GM19240 (cell line): ENCODE data around the gene UNC5CL.
"Not testable (repeated sequence)": the region's sequence is repeated elsewhere in the genome, so short reads cannot be mapped to it uniquely, and the experiment has no call there.

Experiments
- DNase-seq: peaks from one replicate; pipeline ENCODE4 v3.0.0; 2011; ENCODE audit warnings: low spot score; ENCODE audit not compliant: insufficient read length

Gene UNC5CL

DNA sequence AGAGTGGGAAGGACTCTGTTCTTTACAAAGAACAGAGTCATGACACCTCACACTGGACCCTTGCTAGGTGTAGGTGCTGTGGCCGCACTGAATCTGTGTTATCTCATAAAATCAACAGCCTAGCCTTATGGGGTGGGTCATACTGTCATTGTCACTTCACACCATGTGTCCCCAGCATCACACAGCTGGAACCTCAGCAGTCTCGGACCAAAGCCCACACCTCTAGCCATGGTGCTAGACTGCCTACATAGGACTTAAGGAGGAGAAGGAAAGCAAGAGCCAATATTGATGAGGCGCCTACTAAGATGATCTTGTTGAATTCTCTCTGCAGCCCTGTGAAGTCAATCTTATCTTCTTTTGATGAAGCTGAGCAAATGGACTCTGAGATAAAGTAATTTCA is 31.0 kb downstream of the UNC5CL start:
- DNase-seq = no peak

DNA sequence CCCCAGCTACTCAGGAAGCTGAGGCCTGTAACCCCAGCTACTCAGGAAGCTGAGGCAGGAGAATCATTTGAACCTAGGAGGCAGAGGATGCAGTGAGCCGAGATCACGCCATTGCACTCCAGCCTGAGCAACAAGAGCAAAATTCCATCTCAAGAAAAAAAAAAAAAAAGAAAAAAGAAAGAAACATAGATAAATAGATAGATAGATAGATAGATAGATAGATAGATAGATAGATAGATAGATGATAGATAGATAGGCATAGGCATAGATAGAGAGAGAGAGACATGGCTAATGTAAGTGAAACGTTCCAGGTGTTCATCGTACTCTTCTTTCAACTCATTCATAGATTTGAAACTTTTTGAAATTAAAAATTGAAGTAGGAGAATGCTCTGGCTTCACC is 32.0 kb downstream of the UNC5CL start:
- not testable (repeated sequence) for DNase-seq

DNA sequence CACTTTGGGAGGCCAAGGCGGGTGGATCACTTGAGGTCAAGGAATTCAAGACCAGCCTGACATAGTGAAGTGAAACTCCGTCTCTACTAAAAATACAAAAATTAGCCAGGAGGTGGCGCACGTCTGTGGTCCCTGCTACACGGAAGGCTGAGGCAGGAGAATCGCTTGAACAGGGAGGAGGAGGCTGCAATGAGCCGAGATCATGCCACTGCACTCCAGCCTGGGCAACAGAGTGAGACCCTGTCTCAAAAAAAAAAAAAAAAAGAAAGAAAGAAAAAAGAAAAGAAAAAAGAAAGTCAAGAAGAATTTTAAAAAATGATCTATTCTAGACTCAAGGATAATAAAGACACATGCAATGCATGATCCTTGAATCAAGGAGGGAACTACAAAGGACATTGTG is 32.8 kb downstream of the UNC5CL start:
- not testable (repeated sequence) for DNase-seq

DNA sequence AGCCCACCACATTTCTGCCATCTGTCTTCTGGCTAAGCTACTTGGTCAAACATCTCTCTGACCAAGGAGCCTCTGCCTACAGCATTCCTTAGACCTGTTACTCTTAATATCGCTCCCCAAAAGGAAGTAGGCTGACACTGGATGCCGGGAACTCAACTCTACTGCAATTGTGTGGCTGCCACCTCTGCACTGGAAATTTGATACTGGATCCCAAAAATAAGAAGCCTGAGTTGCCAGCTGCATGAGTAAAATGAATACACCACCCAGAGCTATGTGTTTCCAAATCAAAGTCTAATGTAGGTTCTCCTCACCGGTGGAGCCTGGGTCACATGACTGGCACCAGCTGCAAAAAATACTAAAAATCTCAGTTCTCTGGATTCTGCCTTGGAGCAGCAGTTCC is 36.9 kb downstream of the UNC5CL start:
- DNase-seq = no peak

DNA sequence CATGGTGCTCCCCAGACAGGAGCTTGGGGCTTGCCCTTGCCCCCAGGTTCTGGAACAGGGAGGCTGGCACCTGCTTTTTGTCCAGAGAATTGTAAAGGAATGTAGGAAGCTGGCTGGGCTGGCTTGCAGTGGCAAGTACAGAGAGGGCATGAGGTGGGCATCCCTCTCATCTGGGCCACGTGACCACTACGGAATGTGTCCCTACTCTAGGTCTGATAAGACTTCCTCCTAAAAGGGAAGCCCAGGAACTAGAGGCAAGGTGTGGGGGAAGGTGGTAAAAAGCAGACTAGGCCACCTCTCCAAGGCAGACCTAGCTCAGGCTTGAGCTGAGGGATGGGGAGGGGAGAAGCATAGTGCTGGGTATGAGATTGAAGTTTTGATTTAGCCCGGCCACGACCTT is 38.8 kb downstream of the UNC5CL start:
- DNase-seq = no peak

DNA sequence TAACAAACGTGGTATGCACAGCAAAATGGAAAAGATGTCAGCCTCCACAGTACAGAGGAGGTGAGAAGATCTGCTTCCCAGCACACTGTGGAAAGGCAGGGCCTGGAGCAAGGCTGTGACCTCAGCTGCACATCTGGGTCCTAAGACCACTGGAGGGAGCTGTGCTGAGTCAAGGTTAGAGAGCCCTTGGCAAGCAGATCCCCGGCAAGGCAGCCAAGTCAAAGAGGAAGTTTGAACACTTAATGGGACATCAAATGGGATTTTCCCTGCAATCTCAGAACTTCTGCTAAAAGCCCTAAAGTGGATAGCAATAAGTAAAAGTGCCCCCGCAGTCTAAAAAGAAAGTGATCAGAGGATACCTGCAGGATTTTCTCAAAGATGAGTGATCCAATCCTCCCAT is 39.5 kb downstream of the UNC5CL start:
- DNase-seq = peak; percentile 35

DNA sequence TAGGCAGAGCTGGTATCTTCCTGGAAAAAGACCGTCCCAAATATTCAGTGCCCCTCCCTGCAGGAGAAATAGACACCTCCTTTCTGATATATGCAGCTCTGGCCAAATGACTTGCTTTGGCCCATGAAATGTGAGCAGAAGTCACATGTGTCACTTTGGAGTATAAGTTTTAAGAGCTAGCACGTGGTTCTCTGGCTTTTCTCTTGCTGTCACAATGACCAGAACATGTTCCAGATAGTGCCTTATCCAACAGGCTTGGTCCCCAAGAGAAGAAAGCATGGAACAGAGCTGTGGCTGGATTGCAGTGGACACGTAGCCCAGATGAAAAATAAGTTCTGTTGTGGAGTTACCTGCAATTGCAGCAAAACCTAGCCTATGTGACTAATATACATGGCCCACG is 40.4 kb downstream of the UNC5CL start:
- DNase-seq = no peak

DNA sequence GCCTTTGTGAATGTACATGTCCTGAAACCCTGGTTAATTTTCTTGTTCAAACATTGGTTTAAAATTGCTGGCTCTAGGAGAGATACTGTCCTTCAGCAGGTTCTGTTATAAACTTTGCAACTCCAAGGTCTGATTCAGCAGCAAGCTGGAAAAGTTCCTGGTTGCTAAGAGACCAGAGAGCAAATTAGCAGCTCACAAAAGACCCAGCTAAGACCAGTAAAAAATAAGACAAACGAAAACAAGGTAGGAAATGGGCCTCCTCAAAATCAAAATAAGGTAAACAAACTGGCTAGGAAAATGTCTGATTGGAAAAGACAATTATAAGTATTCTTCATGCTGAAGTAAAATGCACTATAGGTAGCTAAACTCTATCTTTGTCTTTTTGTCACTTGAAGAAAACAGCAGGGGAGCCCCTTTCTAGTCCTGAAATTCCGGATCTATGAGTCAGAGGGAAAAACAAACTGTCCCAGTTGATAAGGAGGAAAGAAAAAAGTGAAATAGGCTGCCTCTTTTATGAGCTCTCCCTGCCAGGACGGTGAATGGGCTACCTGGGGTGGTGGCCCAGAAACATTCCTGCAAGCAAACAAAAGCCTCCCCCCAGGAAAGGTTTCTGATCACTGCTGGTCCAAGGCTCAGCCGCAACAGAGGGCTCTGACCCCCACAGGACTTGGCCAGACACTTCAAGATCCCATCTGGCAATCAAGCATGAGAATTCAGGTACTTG is 41.6 kb downstream of the UNC5CL start:
- DNase-seq = no peak

DNA sequence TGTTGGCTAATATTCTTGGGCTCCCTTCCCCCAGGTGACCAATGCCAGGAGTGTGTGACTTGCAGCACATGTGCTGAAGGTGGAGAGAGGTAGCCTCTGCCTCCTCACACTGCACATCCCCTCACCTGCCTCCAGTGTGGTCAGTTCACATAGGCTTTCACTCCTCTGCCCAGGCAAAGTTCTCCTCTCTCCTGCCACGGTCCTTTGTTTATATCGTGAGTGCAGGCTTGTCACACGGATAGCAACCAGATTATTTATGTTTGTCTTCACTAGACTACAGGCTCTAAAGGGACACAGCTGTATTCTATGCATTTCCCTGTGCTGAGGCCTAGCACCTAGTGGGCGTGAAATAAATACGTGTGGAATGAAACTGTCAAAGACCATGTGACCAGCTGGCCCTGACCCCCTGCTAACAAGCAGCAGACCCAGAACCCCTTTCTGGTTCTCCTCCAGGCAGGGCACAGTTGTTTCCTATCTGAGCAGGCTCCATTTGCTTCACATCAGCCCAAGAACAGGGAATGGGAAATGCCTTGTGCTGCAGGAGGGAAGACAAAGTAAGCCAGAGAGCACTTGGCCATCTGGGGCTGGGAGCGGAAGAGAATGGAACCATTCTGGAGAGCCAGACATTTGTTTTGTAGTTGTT is 42.3 kb downstream of the UNC5CL start:
- DNase-seq = no peak

DNA sequence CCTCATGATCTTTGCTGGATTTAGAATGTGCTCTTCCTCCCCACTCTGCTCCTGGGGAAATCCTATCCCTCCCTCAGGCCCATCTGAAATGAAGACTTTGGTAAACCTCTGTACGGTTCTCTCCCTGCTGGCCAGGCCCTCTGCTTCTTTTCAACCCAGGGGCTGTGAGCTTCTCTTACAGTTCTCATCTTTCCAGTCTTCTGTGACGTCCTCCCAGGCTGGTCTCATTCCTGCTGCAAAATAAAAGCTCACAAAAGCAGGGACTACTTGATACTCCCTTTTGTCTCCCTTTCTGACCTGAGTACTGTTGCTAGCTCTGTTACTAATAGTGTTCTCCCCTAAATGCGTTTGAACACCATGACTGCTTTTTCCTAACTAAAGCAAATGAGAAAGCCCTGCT is 46.3 kb downstream of the UNC5CL start:
- DNase-seq = no peak

DNA sequence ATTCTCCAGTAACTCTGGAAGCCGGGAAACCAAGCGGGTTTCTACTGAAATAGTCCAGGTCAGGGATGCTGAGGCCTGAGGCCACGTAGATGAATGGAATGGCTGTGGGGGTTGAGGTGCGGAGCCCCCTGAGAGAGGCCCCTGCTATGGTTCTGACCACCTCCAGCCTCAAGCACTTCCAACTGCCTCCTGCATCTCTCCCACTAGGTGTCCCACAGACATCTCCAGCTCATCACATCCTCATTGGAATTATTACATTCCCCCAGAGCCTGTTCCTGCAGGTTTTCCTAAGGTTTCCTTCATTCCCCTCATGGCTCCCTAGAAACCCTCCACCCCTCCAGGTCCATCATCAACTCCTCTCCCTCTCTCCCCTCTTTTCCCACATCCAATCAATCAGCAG is 48.7 kb downstream of the UNC5CL start:
- no peak for DNase-seq

DNA sequence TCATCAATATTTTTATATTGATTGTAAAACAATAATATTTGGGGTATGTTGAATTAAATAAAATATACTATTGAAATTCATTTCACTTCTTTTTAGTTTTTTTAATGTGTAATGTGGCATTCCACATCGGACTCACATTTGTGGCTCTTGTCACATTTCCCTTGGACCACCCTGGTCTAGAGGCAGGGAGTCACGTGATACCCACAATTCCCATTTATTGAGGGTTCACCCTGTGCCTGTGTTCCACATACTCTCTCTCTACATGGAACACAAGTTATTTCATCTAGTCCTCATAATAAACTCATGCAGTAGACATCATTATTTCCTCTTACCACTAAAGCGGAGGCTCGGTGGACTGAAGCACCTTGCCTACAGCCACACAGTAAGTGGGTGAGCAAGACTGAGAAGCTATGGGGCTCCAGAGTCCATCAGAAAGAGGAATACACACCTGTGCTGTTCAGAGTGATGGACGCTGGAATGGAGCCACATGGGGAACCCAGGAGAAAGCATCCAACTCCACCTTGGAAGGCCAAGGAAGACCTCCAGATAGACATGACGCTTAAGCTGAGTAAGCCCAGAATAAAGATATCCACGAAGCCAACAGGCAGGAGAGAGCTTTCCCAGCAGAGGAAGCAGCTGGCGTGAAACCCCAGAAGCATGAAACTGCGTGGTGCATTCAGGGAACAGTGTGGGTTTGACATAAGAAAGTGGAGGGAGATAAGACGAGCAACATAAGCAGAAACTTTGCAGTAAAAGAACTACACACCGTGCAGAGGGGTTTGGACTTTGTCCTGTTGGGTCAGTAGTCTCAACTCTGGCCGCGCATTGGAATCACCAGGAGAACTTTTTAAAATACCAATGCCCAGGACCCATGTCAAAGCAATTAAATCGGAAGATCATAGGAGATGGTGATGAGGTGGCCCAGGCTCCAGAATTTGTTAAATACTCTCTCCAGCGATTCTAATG is 49.5 kb downstream of the UNC5CL start:
- DNase-seq = no peak

DNA sequence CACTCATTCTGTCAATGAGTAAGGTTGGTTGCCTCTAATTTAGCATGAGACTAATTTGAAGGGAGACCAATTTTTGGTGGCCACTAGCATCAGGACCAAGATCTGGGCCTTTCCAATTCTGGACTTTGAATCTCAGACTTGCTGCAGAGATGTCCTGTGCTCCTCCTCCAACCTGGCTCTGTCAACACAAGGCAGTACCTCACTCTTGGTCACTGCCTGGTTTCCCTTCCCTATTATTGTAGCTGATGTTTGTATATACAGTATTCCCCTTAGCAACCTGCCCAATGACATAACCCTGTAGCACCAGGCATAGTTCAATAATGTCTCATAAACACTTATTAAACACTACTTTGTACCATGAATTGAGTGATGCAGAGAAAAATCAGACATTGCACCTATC is 50.4 kb downstream of the UNC5CL start:
- no peak for DNase-seq

DNA sequence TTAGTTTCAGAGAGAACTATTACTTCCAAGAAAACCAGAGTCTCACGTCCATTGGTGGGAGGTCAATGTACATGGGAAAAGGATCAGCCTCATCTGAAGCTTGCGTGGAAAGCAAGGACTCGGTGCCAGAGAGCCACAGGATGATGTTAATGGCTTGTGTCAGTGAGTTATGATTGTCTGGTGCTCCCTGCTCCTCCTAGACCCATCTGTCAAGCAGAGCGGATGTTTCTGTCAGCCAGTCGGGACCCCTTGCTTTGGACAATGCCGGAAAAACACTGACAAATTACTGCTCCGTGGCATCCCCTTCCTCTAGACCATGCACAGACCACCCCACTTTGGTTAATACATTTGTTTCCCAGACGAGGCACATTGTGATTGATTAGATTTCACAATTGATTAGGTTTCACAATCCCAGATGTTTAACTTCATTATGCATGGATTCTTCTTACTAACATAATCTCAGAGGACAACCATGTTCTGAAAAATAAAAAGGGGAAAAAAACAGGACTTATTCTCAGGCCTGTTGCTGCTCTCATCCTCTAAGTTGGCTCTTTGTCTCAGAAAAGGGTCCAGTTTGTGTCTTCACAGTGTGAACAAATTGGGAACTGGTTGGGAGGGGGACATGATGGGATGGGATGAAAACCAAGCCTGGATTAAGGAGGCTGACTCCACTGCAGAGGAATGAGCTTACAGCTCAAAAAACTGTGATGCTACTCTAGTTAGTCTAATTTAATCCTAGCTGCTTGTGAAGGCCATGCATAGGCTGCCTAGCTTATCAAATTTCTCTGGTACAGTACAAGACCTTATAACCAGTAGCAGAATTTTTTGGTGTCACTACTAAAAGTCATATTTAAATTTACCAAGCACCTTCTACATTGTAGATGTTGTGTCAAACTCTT is 51.9 kb downstream of the UNC5CL start:
- DNase-seq = no peak

DNA sequence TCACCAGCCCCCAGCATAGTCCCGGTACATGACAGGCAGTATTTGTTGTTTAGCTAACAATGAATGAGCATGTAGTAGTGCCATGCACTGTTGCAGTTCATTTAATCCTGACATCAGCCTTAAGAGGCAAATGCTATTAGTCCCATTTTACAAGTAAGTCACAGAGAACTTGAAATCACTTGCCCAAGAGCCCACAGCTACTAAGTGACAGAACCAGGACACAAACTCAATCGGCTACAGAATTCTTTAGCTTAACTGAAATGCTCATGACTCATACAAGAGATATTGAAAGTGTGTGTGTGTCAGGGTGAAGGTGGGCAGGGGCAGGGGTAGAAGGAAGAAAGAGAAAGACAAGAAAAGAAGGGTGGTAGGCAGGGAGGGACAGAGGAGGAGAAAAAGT is 52.7 kb downstream of the UNC5CL start:
- DNase-seq = no peak

DNA sequence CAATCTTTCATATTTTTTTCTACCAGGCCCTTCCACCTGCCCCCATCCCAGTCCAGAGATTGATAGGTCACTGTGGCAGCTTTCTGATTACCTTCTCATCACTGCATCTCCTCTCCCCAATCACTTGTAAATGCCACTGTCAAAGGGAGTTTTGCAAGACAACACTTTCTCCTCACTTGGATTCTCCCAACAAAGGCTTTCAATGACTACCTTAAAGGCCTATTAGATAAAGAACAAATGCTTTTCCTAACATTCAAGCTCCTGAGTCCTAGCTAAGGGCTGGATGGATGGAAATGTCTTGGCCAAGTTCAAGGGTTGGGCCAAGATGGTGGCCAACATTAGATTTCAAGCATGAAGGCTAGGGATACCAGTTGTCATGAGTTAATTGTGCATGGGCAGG is 55.3 kb downstream of the UNC5CL start:
- no peak for DNase-seq

DNA sequence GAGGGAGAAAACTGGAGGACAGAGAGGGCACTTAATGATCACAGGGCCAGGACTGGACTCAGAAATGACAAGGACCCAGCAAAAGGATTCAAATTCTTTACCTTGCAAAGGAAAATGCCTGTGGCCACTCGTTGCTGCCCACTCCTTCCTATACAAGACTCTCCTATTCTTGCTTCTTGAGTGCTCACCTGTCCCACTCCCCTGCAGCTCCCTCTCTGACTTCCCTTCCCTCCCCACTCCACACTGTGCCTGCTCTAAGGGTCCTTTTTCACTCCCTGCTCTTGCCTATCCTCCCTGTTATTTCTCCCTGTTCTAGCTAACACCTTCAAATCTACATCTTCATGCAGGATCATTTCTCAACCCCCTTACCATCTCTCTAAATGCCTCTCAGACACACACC is 56.1 kb downstream of the UNC5CL start:
- no peak for DNase-seq

DNA sequence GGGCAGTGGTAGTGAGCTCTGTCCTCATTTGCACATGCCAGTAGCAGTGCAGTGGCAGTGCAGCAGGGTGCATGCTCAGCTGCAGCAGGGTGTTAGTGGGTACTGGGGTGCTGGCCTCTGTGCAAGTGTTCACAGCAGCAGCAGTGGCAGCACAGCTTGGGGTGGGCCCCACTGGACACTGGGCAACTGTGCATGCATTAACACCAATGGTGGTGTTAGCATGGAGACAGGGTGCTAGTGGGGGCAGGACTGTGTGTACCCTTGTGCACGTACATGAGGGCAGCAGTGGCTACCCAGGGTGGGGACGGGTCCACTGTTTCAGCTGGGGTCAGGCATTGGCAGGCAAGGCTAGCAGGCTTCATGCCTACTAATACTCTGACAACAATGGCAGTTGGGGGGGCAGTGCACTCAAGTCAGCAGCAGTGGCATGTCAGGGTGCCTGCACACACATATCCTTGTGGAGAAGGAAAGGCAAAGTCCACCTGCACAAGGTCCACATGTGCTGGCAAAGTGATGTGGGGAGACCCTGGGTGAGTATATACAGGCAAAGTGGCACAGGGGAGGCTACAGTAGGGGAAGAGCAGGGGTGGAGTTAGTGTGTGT is 60.2 kb downstream of the UNC5CL start:
- no peak for DNase-seq

DNA sequence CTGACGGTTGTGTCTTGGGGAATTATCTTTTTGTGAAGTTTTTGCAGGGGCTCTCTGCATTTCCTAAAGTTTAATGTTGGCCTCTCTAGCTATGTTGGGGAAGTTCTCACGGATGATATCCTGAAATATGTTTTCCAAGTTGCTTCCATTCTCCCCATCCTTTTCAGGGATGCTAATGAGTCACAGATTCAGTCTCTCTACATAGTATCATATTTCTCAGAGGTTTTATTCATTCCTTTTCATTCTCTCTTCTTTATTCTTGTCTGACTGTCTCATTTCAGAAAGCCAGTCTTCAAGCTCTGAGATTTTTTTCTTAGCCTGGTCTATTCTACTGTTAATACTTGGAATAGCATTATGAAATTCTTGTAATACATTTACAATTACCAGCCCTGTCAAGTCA is 61.3 kb downstream of the UNC5CL start:
- DNase-seq = no peak

DNA sequence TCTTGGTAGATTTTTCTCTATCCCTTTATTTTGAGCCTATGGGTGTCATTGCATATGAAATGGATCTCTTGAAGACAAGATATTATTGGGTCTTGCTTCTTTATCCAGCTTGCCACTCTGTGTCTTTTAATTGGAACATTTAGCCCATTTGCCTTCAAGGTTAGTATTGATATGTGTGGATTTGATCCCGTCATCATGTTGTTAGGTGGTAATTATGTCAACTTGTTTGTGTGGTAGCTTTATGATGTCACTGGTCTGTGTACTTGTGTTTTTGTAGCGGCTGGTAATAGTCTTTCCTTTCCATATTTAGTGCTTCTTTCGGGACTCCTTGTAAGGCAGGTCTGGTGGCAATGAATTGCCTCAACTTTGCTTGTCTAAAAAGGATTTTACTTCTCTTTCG is 61.9 kb downstream of the UNC5CL start:
- DNase-seq = no peak
